Uterus (tissue), 2 donors: ENCODE results near the gene POLR3B.

Experiments
- POLR2A ChIP-seq, 2 donors: fragments of 450-650 bp; IDR thresholded peaks; one replicate each; pipeline ENCODE4 v1.6.1; 2016; ENCODE audit warnings: antibody characterized with exemption in 2 of 2, mild to moderate bottlenecking in 1 of 2, moderate library complexity in 1 of 2
- TF ChIP-seq, protein P1 (sequence below), 4 experiments: fragments of 200-600 bp in 2 of 4; fragments of 450-650 bp in 2 of 4; sonication (generic) in 2 of 4; IDR thresholded peaks; one replicate each; pipeline ENCODE4 v1.5.1; 2016 to 2019; ENCODE audit warnings: antibody characterized with exemption in 4 of 4, mild to moderate bottlenecking in 2 of 4, moderate library complexity in 1 of 4

DNA sequence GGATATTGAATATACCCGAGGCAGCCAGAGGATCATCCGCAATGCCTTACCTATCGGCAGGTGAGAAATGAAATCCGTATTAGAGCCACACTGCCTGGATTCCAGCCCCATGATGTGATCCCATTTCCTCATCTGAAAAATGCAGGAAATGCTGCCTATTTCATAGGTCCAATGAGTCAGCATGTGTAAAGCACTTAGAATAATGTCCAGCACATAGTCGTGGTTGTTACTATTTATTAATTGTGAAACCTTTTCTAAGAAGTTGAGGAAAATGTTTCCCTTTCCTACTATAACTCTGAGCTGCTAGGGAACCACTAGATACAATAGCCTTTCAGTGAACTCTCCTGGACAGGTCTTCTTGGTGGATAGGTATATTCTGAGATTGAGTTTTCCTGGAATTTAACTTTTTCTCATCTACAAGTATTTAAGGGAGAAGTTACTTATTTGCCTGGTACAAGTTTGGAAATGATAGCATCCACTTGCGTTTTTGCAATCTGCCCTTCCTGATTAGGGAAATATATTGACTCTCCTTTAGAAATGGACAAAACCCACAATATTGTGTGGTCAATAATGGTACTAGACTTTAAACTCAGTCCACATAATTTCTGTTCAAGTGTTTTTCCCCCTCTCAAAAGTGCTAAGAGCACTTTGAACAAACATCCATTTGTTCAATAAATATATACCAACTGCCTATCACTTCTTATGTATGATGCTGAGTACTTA lies 12.2 kb downstream of the POLR3B start:
- TF ChIP-seq, protein P1, sequence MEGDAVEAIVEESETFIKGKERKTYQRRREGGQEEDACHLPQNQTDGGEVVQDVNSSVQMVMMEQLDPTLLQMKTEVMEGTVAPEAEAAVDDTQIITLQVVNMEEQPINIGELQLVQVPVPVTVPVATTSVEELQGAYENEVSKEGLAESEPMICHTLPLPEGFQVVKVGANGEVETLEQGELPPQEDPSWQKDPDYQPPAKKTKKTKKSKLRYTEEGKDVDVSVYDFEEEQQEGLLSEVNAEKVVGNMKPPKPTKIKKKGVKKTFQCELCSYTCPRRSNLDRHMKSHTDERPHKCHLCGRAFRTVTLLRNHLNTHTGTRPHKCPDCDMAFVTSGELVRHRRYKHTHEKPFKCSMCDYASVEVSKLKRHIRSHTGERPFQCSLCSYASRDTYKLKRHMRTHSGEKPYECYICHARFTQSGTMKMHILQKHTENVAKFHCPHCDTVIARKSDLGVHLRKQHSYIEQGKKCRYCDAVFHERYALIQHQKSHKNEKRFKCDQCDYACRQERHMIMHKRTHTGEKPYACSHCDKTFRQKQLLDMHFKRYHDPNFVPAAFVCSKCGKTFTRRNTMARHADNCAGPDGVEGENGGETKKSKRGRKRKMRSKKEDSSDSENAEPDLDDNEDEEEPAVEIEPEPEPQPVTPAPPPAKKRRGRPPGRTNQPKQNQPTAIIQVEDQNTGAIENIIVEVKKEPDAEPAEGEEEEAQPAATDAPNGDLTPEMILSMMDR (IDR thresholded peaks at IDR 0.05): no peak
- no peak for TF ChIP-seq POLR2A (IDR thresholded peaks at IDR 0.05)
